Right lobe of liver (tissue), 4 donors: ENCODE measurements around the gene ATOH8.

Source experiments
- POLR2A ChIP-seq: fragments of 450-650 bp; IDR thresholded peaks from one replicate; pipeline ENCODE4 v1.6.1; 2017; ENCODE audit warnings: antibody characterized with exemption, mild to moderate bottlenecking
- TF ChIP-seq, protein P1 (sequence below), 4 donors: fragments of 200-600 bp in 3 of 4; fragments of 450-650 bp in 1 of 4; IDR thresholded peaks; one replicate each; pipeline versions ENCODE4 v1.5.1 to v1.8.0; 2016 to 2022; ENCODE audit warnings: antibody characterized with exemption in 4 of 4, mild to moderate bottlenecking in 2 of 4
- donor health status: DM: no; HTN: no; CAD: no.
- donor health status: DM: no; HTN: no; CAD: no.
- donor health status: DM: no; HTN: yes; CAD: no.

DNA sequence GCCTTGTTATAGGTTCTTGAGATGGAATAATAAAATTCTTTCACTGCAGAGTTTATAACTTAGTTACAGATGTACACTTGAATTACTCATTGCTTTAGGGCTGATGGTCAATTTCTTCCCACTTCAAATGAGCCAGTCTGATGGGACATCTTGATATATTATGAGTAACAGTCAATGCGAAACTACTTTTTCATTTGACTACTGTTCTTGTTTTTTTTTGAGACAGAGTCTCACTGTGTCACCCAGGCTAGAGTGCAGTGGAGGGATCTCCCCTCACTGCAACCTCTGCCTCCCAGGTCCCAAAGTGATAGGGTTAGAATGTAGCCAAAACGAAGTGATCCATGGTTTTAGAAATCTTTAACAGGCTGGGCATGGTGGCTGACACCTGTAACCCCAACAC is 77.9 kb downstream of the ATOH8 start:
- TF ChIP-seq, protein P1, sequence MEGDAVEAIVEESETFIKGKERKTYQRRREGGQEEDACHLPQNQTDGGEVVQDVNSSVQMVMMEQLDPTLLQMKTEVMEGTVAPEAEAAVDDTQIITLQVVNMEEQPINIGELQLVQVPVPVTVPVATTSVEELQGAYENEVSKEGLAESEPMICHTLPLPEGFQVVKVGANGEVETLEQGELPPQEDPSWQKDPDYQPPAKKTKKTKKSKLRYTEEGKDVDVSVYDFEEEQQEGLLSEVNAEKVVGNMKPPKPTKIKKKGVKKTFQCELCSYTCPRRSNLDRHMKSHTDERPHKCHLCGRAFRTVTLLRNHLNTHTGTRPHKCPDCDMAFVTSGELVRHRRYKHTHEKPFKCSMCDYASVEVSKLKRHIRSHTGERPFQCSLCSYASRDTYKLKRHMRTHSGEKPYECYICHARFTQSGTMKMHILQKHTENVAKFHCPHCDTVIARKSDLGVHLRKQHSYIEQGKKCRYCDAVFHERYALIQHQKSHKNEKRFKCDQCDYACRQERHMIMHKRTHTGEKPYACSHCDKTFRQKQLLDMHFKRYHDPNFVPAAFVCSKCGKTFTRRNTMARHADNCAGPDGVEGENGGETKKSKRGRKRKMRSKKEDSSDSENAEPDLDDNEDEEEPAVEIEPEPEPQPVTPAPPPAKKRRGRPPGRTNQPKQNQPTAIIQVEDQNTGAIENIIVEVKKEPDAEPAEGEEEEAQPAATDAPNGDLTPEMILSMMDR (IDR thresholded peaks at IDR 0.05), result no peak
- no peak for TF ChIP-seq POLR2A
